A549 treated with DMSO at 1 μM for 4 hours (cell line): ENCODE data around the gene ZNF610. TPM values are rescaled to one million over a fixed set of nuclear protein-coding genes. Genes with fewer than 3 reads are reported as not detected.

Source experiments
- total RNA-seq: library from RNA; stranded (reverse); fragments of 200-300 nt; extraction: Qiagen RNA extraction; gene quantifications from 5 replicates; pipeline ENCODE4 v1.2.3, GENCODE V29; 2022; ENCODE audit warnings: low read depth

Gene ZNF610
- total RNA-seq: not detected in 5 replicates

DNA sequence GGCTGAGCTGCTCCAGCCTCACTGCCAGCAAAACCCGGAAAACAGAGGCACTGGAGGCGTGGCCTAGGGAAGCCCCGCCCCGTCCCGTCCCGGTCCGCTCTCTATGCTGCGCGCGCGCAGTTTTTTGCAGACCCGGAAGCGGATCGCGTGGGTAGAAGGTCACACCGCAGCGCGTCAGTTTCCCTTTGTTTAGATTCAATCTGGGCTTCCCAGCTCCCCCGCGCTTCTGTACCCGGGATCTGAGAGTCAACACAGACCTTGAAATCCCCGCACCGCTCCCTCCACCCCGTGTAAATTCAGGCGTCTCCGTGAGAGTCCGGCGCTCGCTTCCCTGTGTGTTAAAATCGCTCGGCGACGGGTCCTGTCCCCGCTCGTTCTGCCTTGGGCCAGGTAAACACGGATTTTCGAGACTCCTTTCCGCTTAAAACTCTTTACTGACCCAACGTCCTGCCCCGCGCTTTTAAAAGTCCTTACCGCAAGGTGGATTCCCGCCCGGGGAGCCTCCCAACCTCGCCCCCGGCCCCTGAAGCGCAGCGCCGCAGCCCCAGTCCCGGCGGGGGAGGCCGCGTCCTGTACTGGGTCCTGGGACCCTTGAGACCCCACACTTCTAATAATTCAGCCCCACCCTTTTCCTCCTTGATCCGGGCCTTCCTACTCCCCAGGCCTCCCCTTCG lies at the start of gene ZNF610:
Gene ZNF610 (plus strand): TSS at position 127 of the 674 bp plus-strand sequence. CDS start 12,930 bp downstream, outside the sequence.

DNA sequence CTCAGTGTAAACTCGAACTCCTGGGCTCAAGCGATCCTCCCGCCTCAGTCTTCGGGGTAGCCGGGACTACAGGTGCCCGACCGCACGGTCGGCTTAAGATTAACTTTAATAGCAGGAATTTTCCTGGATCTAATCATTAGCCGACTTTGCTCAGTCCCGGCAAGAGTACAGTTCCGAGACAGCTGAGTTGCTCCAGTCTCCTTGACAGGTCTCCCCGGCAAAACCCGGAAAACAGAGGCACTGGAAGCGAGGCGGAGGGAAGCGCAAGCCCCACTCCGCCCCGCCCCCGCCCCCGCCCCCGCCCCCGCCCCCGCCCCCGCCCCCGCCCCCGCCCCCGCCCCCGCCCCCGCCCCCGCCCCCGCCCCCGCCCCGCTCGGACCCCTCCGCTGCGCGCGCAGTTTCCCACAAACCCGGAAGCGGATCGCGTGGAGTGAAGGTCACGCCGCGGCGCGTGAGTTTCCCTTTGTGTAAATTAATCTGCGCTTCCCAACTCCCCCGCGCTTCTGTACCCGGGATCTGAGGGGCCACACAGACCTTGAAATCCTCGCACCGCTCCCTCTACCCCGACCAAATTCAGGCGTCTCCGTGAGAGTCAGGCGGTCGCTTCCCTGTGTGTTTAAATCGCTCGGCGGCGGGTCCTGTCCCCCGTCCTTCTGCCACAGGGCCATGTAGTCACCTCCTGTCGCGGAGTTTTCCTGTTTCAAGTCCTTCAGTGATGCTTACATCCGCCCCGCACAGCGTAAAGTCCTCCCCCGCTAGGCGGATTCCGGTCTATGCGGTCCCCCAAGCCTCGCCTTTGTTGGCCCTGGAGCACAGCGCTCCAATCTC lies 39.1 kb upstream of the ZNF610 start, which contains the start of gene ZNF480:
Gene ZNF480 (plus strand): TSS at position 397 of the 828 bp plus-strand sequence. CDS start 3,244 bp downstream, outside the sequence.

DNA sequence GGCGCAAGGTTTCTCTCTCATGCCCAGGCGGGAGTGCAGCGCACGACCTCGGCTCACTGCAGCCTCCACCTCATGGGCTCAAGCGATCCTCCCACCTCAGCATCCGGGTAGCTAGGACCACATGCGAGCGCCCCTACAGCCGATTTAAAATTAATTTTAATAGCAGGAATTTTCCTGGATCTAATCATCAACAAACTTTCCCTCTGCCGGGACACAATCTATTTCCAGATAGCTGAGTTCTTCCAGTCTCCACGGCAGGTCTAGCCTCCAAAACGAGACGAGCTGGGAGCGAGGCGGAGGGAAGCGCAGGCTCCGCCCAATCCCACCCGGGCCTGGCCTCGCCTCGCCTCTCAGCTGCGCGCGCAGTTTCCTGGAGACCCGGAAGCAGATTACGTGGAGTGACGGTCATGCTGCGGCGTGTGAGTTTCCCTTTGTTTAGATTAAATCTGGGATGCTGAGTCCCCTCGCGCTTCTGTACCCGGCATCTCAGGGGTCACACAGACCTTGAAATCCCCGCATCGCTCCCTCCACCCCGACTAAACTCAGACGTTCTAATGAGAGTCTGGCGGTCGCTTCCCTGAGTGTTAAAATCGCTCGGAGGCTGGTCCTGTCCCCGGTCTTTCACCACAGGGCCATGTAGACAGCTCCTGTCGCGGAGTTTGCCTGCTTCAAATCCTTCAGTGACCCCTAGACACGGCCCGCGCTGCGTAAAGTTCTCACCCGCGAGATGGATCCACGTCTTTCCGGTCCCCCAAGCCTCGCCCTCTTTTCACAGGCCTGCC lies 33.7 kb downstream of the ZNF610 start, which contains the start of gene ZNF880:
Gene ZNF880 (plus strand): TSS at position 365 of the 782 bp plus-strand sequence. CDS start 43 bp downstream, at position 408.

DNA sequence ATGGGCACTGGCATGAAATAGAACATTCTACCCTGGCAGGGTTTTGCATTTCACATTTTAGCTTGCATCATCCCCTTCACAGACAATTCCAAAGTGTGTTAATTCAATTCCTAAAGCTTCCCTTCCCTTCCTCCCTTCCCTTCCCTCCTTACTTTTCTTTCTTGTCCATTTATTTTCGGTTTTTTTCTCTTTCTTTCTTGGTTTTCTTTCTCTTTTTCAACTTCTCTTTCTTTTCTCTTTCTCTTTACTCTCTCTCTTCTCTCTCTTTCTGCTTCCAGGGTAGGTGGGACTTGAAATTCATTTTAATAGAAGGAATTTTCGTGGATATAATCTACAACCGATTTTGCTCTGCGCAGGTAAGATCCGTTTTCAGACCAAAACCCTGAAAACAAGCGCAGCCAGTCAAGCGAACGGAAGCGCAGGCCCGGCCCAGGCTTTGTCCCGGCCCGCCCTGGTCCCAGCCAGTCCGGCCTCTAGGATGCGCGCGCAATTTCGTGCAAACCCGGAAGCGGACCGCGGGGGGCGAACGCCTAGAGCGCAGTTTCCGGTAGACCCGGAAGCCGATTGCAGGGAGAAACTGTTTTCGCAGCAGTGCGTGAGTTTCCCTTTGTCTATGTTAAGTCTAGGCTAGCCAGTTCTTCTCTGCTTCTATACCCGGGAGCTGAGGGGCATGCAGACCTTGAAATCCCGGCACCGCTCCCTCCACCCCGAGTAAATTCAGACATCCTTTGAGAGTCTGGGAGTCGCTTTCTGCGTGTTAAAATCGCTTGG lies 61.5 kb downstream of the ZNF610 start, which contains the start of gene ZNF528:
Gene ZNF528 (plus strand): TSS at position 540 of the 771 bp plus-strand sequence. CDS start 4,165 bp downstream, outside the sequence.

Other genes with a start within 250 kb of the ZNF610 start
- gene ZNF841, start 240.5 kb upstream of the ZNF610 start, total RNA-seq: 1.7 to 2.8 TPM (median 2.3 TPM) in 5 replicates
- 0.51 to 1.3 TPM (median 0.61 TPM) in 5 replicates for gene ZNF616, start 196.3 kb upstream of the ZNF610 start, total RNA-seq
- 0.55 to 1.1 TPM (median 0.73 TPM) in 5 replicates for gene ZNF836, start 164.6 kb upstream of the ZNF610 start, total RNA-seq
- 209 to 320 TPM (median 294 TPM) in 5 replicates for gene PPP2R1A, start 146.2 kb upstream of the ZNF610 start, total RNA-seq
- 7.5 to 11.2 TPM (median 11.2 TPM) in 5 replicates for gene ZNF766, start 66.7 kb upstream of the ZNF610 start, total RNA-seq
- gene ZNF480, start 39.1 kb upstream of the ZNF610 start, total RNA-seq: 7.0 to 22.4 TPM (median 16.8 TPM) in 5 replicates
- 0.36 to 1.5 TPM (median 1.0 TPM) in 5 replicates for gene ZNF880, start 33.7 kb downstream of the ZNF610 start, total RNA-seq
- gene ZNF528, start 61.6 kb downstream of the ZNF610 start, total RNA-seq: 0.08 to 0.62 TPM (median 0.54 TPM) in 3 of 5 replicates, not detected in the others
- gene ZNF534, start 92.9 kb downstream of the ZNF610 start, total RNA-seq: not detected in 5 replicates
- gene ZNF578, start 117.3 kb downstream of the ZNF610 start, total RNA-seq: not detected in 5 replicates
- 0.03 to 0.34 TPM (median 0.16 TPM) in 5 replicates for gene ZNF808, start 191.4 kb downstream of the ZNF610 start, total RNA-seq
- 0.07 to 0.22 TPM (median 0.11 TPM) in 5 replicates for gene ZNF701, start 234.0 kb downstream of the ZNF610 start, total RNA-seq